Measurements from ENCODE around the gene TCN2. TPM values are rescaled to one million over a fixed set of nuclear protein-coding genes. Genes with fewer than 3 reads are reported as not detected.
"Not testable (repeated sequence)": the region's sequence is repeated elsewhere in the genome, so short reads cannot be mapped to it uniquely, and the experiment has no call there.

Gene TCN2
- total RNA-seq, 1 donor: 18.8 TPM

GRCh38 chr22:30626413-30626812 is 19.4 kb downstream of the TCN2 start:
- no peaks in the 10 kb centered on the region for H3K36me3 ChIP-seq (ENCODE audit: insufficient read depth, low read length)
- TF ChIP-seq, protein P1, sequence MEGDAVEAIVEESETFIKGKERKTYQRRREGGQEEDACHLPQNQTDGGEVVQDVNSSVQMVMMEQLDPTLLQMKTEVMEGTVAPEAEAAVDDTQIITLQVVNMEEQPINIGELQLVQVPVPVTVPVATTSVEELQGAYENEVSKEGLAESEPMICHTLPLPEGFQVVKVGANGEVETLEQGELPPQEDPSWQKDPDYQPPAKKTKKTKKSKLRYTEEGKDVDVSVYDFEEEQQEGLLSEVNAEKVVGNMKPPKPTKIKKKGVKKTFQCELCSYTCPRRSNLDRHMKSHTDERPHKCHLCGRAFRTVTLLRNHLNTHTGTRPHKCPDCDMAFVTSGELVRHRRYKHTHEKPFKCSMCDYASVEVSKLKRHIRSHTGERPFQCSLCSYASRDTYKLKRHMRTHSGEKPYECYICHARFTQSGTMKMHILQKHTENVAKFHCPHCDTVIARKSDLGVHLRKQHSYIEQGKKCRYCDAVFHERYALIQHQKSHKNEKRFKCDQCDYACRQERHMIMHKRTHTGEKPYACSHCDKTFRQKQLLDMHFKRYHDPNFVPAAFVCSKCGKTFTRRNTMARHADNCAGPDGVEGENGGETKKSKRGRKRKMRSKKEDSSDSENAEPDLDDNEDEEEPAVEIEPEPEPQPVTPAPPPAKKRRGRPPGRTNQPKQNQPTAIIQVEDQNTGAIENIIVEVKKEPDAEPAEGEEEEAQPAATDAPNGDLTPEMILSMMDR (IDR thresholded peaks at IDR 0.05; ENCODE audit: extremely low read depth, low read depth, low read length): no peak
- H3K4me1 ChIP-seq (ENCODE audit: insufficient read depth, low read length): no peaks in the 10 kb centered on the region
- no peaks in the 10 kb centered on the region for H4K20me1 ChIP-seq (ENCODE audit: insufficient read depth, low read length)
- no peak overlapping the region for H2AFZ ChIP-seq (ENCODE audit: low read length)
- no peaks in the 10 kb centered on the region for H3K27me3 ChIP-seq (ENCODE audit: insufficient read depth, low read length)
- DNase-seq (ENCODE audit: insufficient read length, low spot score, missing footprints): no peak
- no peak overlapping the region for H3K27ac ChIP-seq (ENCODE audit: low read depth, low read length)
- H3K4me2 ChIP-seq (ENCODE audit: insufficient read depth, low read length): no peak overlapping the region
- H3K9me3 ChIP-seq (ENCODE audit: low read depth, low read length): no peaks in the 10 kb centered on the region
- H3K4me3 ChIP-seq (ENCODE audit: insufficient read depth, low read length): no peak overlapping the region
- H3K79me2 ChIP-seq (ENCODE audit: insufficient read depth, low read length): no peaks in the 10 kb centered on the region

GRCh38 chr22:30627471-30627870 is 20.5 kb downstream of the TCN2 start:
- Histone ChIP-seq H3K4me1 (ENCODE audit: insufficient read depth, low read length) (no peaks in the 10 kb centered on the region), H3K4me2 (ENCODE audit: insufficient read depth, low read length) (no peak overlapping the region), H3K4me3 (ENCODE audit: insufficient read depth, low read length) (no peak overlapping the region), H3K9me3 (ENCODE audit: low read depth, low read length) (no peaks in the 10 kb centered on the region), H3K27me3 (ENCODE audit: insufficient read depth, low read length) (no peaks in the 10 kb centered on the region), H3K79me2 (ENCODE audit: insufficient read depth, low read length) (no peaks in the 10 kb centered on the region), H3K27ac (ENCODE audit: low read depth, low read length) (no peak overlapping the region), H2AFZ (ENCODE audit: low read length) (no peak overlapping the region), H4K20me1 (ENCODE audit: insufficient read depth, low read length) (no peaks in the 10 kb centered on the region), H3K36me3 (ENCODE audit: insufficient read depth, low read length) (no peaks in the 10 kb centered on the region)
- TF ChIP-seq, protein P1 (IDR thresholded peaks at IDR 0.05; ENCODE audit: extremely low read depth, low read depth, low read length): no peak
- DNase-seq (ENCODE audit: insufficient read length, low spot score, missing footprints): no peak

GRCh38 chr22:30628491-30628890 is 21.5 kb downstream of the TCN2 start:
- Histone ChIP-seq H3K27ac (ENCODE audit: low read depth, low read length) (no peak overlapping the region), H4K20me1 (ENCODE audit: insufficient read depth, low read length) (no peaks in the 10 kb centered on the region), H3K27me3 (ENCODE audit: insufficient read depth, low read length) (no peaks in the 10 kb centered on the region), H3K79me2 (ENCODE audit: insufficient read depth, low read length) (no peaks in the 10 kb centered on the region), H3K4me2 (ENCODE audit: insufficient read depth, low read length) (no peak overlapping the region), H3K4me1 (ENCODE audit: insufficient read depth, low read length) (no peaks in the 10 kb centered on the region), H3K36me3 (ENCODE audit: insufficient read depth, low read length) (no peaks in the 10 kb centered on the region), H2AFZ (ENCODE audit: low read length) (no peak overlapping the region), H3K9me3 (ENCODE audit: low read depth, low read length) (no peaks in the 10 kb centered on the region), H3K4me3 (ENCODE audit: insufficient read depth, low read length) (no peak overlapping the region)
- TF ChIP-seq, protein P1 (IDR thresholded peaks at IDR 0.05; ENCODE audit: extremely low read depth, low read depth, low read length): no peak
- DNase-seq (ENCODE audit: insufficient read length, low spot score, missing footprints): no peak

- H3K4me2 ChIP-seq (ENCODE audit: insufficient read depth, low read length); H3K79me2 ChIP-seq (ENCODE audit: insufficient read depth, low read length); H4K20me1 ChIP-seq (ENCODE audit: insufficient read depth, low read length); H3K4me3 ChIP-seq (ENCODE audit: insufficient read depth, low read length); DNase-seq (ENCODE audit: insufficient read length, low spot score, missing footprints); H3K27ac ChIP-seq (ENCODE audit: low read depth, low read length); H3K36me3 ChIP-seq (ENCODE audit: insufficient read depth, low read length); H3K9me3 ChIP-seq (ENCODE audit: low read depth, low read length); H2AFZ ChIP-seq (ENCODE audit: low read length); H3K27me3 ChIP-seq (ENCODE audit: insufficient read depth, low read length): not testable (repeated sequence)
- peaks cover 15% of the 10 kb centered on the region for H3K4me1 ChIP-seq (ENCODE audit: insufficient read depth, low read length)
Measured at GRCh38 chr22:30631469-30631868, 24.5 kb downstream of the TCN2 start.

All from osteoblast (primary cell).